Small intestine (tissue), 7 donors: ENCODE measurements around the gene TLR9. TPM values are rescaled to one million over a fixed set of nuclear protein-coding genes. Genes with fewer than 3 reads are reported as not detected.

ENCODE experiments used
- DNase-seq, 2 donors: peaks; one replicate each; pipeline versions ENCODE4 v3.0.0 to v3.0.0-alpha.2; 2013
- FAIRE-seq: peaks from 2 replicates; lab custom pipeline; 2012; peaks lifted over from hg19 to GRCh38; lab: Jason Lieb, UNC
- H3K27ac ChIP-seq, 3 donors: one replicate each; pipeline ENCODE4 v1.5.1; 2013; ENCODE audit warnings: low read length in 2 of 3, mild to moderate bottlenecking in 2 of 3, control low read depth in 1 of 3, inconsistent platforms in 1 of 3, low read depth in 1 of 3, moderate library complexity in 1 of 3
- H3K27me3 ChIP-seq, 3 donors: one replicate each; pipeline ENCODE4 v1.6.1; 2013; ENCODE audit warnings: low read length in 3 of 3, inconsistent platforms in 1 of 3; ENCODE audit not compliant: control insufficient read depth in 3 of 3, insufficient read depth in 3 of 3
- H3K36me3 ChIP-seq, 3 donors: one replicate each; pipeline ENCODE4 v1.6.1; 2013; ENCODE audit warnings: low read length in 3 of 3, inconsistent platforms in 1 of 3, low read depth in 1 of 3, mild to moderate bottlenecking in 1 of 3, moderate library complexity in 1 of 3; ENCODE audit not compliant: control insufficient read depth in 3 of 3, insufficient read depth in 2 of 3
- H3K4me1 ChIP-seq, 3 donors: one replicate each; pipeline ENCODE4 v1.6.1; 2013; ENCODE audit warnings: low read length in 2 of 3, inconsistent platforms in 1 of 3, low read depth in 1 of 3, mild to moderate bottlenecking in 1 of 3, moderate library complexity in 1 of 3; ENCODE audit not compliant: control insufficient read depth in 3 of 3, insufficient read depth in 2 of 3
- H3K4me3 ChIP-seq, 3 donors: one replicate each; pipeline ENCODE4 v1.5.1; 2013; ENCODE audit warnings: low read length in 3 of 3, control low read depth in 1 of 3, inconsistent platforms in 1 of 3, low read depth in 1 of 3, mild to moderate bottlenecking in 1 of 3, moderate library complexity in 1 of 3
- H3K9me3 ChIP-seq, 2 donors: one replicate each; pipeline ENCODE4 v1.6.1; 2013; ENCODE audit warnings: low read depth in 1 of 2, low read length in 1 of 2; ENCODE audit not compliant: control insufficient read depth in 2 of 2, insufficient read depth in 1 of 2
- WGBS, 3 donors: extraction: QIAGEN DNeasy Blood & Tissue Kit; methylation state at CpG; one replicate each; pipeline ENCODE4 v1.1.7; 2013; 5-methylcytosine and 5-hydroxymethylcytosine counted together
- polyA plus RNA-seq, 4 donors: library from polyadenylated mRNA; stranded (reverse) in 3 of 4; unstranded in 1 of 4; fragments of 200-250 nt in 3 of 4; fragments of 120-200 nt in 1 of 4; gene quantifications; one replicate each; pipeline versions ENCODE4 v1.2.1 to v1.2.3, GENCODE V29; 2013
- donor health status: healthy with polysubstance abuse.
- donor health status: control.
- donor health status: control.
- donor health status: Bipolar disorder and iron deficiency.
- donor health status: healthy.

Gene TLR9
- polyA plus RNA-seq, 4 donors = 0.12 to 0.30 TPM; not detected in 2

DNA sequence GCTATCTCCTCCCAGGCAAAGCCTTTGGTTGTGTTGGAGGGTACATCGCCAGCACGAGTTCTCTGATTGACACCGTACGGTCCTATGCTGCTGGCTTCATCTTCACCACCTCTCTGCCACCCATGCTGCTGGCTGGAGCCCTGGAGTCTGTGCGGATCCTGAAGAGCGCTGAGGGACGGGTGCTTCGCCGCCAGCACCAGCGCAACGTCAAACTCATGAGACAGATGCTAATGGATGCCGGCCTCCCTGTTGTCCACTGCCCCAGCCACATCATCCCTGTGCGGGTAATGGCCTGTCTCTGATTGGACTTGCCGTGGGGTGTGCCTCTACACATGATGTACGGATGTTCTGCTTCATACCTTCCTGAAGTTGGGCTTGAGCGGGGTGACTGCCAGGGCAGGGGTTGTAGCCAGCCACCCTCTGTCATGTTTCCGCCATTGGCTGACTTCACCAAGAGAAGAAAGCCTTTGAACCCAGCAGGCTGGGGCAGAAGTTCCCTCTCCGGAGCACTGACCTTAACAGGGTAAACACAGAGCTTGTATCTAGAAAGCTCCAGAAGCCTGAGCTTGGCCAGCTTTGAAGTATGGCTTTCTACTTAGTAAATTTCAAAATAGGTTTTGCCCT lies 14.1 kb downstream of the TLR9 start:
- Histone ChIP-seq H3K36me3 (peaks cover 18 to 82% (median 41%) of the 10 kb centered on the region in 3 donors), H3K27me3 (no peaks in the 10 kb centered on the region), H3K27ac (peak overlapping the region in 1 of 3 donors; percentile 74), H3K4me3 (no peak overlapping the region), H3K4me1 (peaks cover 0 to 33% (median under 1%) of the 10 kb centered on the region in 3 donors), H3K9me3 (no peaks in the 10 kb centered on the region)
- FAIRE-seq (no peak), DNase-seq (peak in 1 of 2 donors; percentile 31)
- 95 to 97% (median 96%) methylated on average over 18 of the region's 18 CpGs for WGBS, 3 donors

DNA sequence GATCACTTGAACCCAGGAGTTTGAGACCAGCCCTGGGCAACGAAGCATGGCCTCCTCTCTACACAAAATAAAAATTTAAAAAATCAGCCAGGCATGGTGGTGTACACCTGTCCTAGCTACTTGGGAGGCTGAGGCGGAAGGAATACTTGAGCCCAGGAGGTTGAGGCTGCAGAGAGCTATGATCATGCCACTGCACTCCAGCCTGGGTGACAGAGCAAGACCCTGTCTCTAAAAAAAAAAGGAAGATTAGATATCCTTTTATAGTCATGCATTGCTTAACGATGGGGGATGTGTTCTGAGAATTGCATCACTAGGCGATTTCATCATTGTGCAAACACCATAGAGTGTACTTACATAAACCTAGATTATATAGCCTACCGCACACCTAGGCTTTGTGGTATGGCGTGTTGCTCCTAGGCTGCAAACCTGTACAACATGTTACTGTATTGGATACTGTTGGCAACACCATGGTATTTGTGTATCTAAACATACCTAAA lies 14.8 kb downstream of the TLR9 start:
- peak overlapping the region in 1 of 3 donors; percentile 74 for H3K27ac ChIP-seq
- H3K4me3 ChIP-seq = no peak overlapping the region
- no peaks in the 10 kb centered on the region for H3K9me3 ChIP-seq
- peaks cover 20 to 80% (median 42%) of the 10 kb centered on the region in 3 donors for H3K36me3 ChIP-seq
- DNase-seq (peak; percentile 18 to 92), FAIRE-seq (no peak)
- WGBS, 3 donors = 73 to 76% (median 74%) methylated on average over 6 of the region's 6 CpGs
- no peaks in the 10 kb centered on the region for H3K27me3 ChIP-seq
- H3K4me1 ChIP-seq = peaks cover 0 to 33% (median 0%) of the 10 kb centered on the region in 3 donors

DNA sequence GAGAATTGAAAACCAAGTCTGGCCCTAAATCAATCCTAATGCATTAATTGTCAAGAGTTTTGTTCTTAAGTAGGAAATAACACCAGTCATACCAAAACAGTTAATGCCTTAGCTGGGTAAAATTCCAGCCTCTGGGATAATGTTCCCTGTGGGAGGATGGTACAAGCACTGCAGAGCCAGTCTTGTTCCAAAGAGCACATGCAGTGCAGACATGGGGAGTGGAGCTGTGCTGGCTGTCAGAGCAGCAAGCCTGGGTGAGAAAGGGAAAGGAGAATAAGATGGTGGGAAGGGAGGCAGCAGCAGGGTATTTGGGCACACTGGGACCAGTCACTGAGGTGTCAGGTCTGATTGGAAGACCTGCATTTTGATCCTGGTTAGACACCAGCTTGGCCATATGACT lies 15.4 kb downstream of the TLR9 start:
- FAIRE-seq (no peak), DNase-seq (peak in 1 of 2 donors; percentile 36)
- Histone ChIP-seq H3K4me1 (peaks cover 0 to 33% (median 0%) of the 10 kb centered on the region in 3 donors), H3K4me3 (no peak overlapping the region), H3K27me3 (no peaks in the 10 kb centered on the region), H3K9me3 (no peaks in the 10 kb centered on the region), H3K36me3 (peaks cover 23 to 77% (median 42%) of the 10 kb centered on the region in 3 donors), H3K27ac (peak overlapping the region in 1 of 3 donors; percentile 36)

GRCh38 chr3:52208556-52208955 lies 16.9 kb downstream of the TLR9 start:
- no peak for FAIRE-seq
- 83 to 87% (median 87%) methylated on average over 4 of the region's 4 CpGs for WGBS, 3 donors
- no peak for DNase-seq

DNA sequence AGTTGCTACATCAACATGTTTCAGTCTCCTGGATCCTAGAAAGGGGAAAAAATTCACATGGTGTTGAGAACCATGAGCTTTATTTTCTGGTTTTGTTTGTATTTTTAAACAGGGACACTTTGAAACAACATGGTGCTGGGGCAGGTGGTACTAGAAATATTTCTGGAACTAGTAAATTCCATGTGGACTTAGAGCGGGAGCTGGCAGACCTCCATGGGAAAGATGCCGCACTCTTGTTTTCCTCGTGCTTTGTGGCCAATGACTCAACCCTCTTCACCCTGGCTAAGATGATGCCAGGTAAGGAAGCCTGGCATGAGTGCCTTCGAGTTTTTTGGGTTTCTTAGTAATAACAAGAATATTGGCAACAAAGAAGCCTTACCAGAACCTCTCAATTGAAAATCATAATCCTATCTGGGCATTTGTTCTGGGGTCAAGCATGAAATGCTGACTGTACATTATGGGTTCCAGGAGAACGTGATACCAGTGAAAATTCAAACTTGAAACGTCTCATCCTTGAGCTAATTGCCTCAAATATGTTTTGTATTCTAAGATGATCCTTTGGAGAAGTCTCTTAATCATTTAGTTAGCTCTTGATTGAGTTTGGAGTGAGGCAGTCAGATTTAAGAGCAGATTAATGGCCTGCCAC lies 19.6 kb downstream of the TLR9 start:
- Histone ChIP-seq H3K36me3 (peaks cover 34 to 66% (median 46%) of the 10 kb centered on the region in 3 donors), H3K27ac (no peak overlapping the region), H3K9me3 (no peaks in the 10 kb centered on the region), H3K4me3 (no peak overlapping the region), H3K27me3 (no peaks in the 10 kb centered on the region), H3K4me1 (peaks cover 0 to 13% (median 0%) of the 10 kb centered on the region in 3 donors)
- no peak for DNase-seq
- FAIRE-seq = no peak
- WGBS, 3 donors = 85 to 89% (median 89%) methylated on average over 6 of the region's 6 CpGs

More at GRCh38 chr3:52208556-52208955, 16.9 kb downstream of the TLR9 start:
- Histone ChIP-seq H3K9me3 (no peaks in the 10 kb centered on the region), H3K27ac (no peak overlapping the region), H3K4me3 (no peak overlapping the region), H3K36me3 (peaks cover 32 to 75% (median 52%) of the 10 kb centered on the region in 3 donors), H3K4me1 (peaks cover 0 to 36% (median 0%) of the 10 kb centered on the region in 3 donors), H3K27me3 (no peaks in the 10 kb centered on the region)

DNA sequence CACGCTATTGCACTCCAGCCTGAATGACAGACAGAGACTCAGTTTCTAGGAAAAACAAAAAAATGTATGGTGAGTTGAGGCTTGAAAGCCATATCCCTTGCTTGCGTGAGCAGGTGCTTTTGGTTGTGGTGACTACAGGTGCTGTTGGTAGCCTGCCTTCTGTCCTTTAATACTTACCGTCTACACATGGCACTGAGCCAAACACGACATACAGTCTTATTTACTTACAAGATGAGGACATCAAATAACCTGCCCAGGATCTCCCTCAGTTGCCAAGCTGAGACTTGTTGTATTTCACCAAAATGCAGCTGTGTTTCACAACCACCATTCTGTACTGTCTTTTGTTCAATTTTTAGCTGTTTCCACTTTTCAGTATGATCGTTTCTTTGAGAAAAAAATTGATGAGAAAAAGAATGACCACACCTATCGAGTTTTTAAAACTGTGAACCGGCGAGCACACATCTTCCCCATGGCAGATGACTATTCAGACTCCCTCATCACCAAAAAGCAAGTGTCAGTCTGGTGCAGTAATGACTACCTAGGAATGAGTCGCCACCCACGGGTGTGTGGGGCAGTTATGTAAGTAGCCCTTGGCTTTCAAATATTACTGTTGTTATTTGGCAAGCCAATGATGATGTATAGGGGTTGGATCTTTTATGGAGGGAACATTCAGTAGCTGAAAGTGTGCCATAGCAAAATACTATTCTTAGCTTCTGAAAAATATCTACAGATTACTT lies 20.9 kb downstream of the TLR9 start:
- Histone ChIP-seq H3K36me3 (peaks cover 31 to 61% (median 42%) of the 10 kb centered on the region in 3 donors), H3K4me3 (no peak overlapping the region), H3K27ac (no peak overlapping the region), H3K27me3 (no peaks in the 10 kb centered on the region), H3K9me3 (no peaks in the 10 kb centered on the region), H3K4me1 (peaks cover 0 to 3% (median under 1%) of the 10 kb centered on the region in 3 donors)
- WGBS, 3 donors = 59 to 75% (median 64%) methylated on average over 10 of the region's 10 CpGs
- FAIRE-seq (no peak), DNase-seq (peak in 1 of 2 donors; percentile 59)

- Histone ChIP-seq H3K27ac (no peak overlapping the region), H3K4me3 (no peak overlapping the region), H3K9me3 (no peaks in the 10 kb centered on the region), H3K4me1 (peaks cover 2 to 11% (median 6%) of the 10 kb centered on the region in 3 donors), H3K36me3 (peaks cover 28 to 59% (median 41%) of the 10 kb centered on the region in 3 donors), H3K27me3 (no peaks in the 10 kb centered on the region)
- FAIRE-seq = no peak
- no peak for DNase-seq
- WGBS, 3 donors = 80 to 96% (median 88%) methylated on average over 1 of the region's 1 CpG
Observed at GRCh38 chr3:52203701-52204100, 21.7 kb downstream of the TLR9 start.
